HL-60 (cell line): Measurements from ENCODE around the gene MACF1.

Source experiments
- DNase-seq, 2 experiments: peaks; one replicate each; pipeline ENCODE4 v3.0.0-alpha.2; 2010 to 2020; ENCODE audit warnings: low read depth in 1 of 2, low spot score in 1 of 2
- H3K27ac ChIP-seq: fragments of 250-450 bp; sonication (Bioruptor Pico); replicated peaks from 2 replicates; pipeline ENCODE4 v1.5.1; 2020; ENCODE audit warnings: mild to moderate bottlenecking, moderate library complexity
- H3K27me3 ChIP-seq: fragments of 250-450 bp; sonication (Bioruptor Pico); 2 replicates; pipeline ENCODE4 v1.5.1; 2021; ENCODE audit warnings: mild to moderate bottlenecking, moderate library complexity; ENCODE audit not compliant: insufficient read depth, poor library complexity, severe bottlenecking
- H3K4me3 ChIP-seq: replicated peaks from 2 replicates; pipeline ENCODE4 v1.5.1; 2011; ENCODE audit warnings: mild to moderate bottlenecking, control low read depth, low read length; ENCODE audit not compliant: insufficient read depth
- GABPA ChIP-seq: IDR thresholded peaks from 2 replicates; pipeline ENCODE4 v1.6.1; 2012; ENCODE audit warnings: low read depth
- POLR2AphosphoS5 ChIP-seq: IDR thresholded peaks from 2 replicates; pipeline ENCODE4 v1.6.1; 2012; ENCODE audit warnings: low read depth
- SPI1 ChIP-seq: IDR thresholded peaks from 2 replicates; pipeline ENCODE4 v1.6.1; 2012; ENCODE audit warnings: low read depth, mild to moderate bottlenecking, borderline replicate concordance
- TF ChIP-seq, protein P1 (sequence below): IDR thresholded peaks from 2 replicates; pipeline ENCODE4 v1.6.1; 2012; ENCODE audit warnings: low read depth; ENCODE audit not compliant: insufficient replicate concordance
- TF ChIP-seq, protein P2 (sequence below): IDR thresholded peaks from one replicate; pipeline ENCODE4 v1.5.1; 2011; ENCODE audit warnings: low read length, control low read depth, inconsistent platforms; ENCODE audit not compliant: insufficient read depth

Gene MACF1

DNA sequence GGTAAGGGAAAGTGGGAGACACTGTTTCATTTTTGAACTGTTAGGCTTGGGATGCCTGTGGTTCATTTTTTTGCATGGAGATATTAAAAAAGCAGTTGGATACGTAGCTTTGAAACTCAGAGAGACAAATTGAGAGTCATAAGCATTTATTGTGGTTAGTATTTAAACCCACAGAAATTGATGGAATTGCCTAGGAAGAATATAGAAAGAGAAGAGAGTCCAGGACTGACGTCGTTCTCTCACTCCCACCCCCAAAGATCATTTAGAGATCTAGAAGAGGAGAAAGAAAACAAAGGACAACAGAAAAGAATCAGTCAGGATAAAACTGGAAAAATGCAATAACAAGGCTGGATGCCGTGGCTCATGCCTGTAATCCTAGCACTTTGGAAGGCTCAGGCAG, 213.7 kb downstream of the MACF1 start:
- TF ChIP-seq, protein P1, sequence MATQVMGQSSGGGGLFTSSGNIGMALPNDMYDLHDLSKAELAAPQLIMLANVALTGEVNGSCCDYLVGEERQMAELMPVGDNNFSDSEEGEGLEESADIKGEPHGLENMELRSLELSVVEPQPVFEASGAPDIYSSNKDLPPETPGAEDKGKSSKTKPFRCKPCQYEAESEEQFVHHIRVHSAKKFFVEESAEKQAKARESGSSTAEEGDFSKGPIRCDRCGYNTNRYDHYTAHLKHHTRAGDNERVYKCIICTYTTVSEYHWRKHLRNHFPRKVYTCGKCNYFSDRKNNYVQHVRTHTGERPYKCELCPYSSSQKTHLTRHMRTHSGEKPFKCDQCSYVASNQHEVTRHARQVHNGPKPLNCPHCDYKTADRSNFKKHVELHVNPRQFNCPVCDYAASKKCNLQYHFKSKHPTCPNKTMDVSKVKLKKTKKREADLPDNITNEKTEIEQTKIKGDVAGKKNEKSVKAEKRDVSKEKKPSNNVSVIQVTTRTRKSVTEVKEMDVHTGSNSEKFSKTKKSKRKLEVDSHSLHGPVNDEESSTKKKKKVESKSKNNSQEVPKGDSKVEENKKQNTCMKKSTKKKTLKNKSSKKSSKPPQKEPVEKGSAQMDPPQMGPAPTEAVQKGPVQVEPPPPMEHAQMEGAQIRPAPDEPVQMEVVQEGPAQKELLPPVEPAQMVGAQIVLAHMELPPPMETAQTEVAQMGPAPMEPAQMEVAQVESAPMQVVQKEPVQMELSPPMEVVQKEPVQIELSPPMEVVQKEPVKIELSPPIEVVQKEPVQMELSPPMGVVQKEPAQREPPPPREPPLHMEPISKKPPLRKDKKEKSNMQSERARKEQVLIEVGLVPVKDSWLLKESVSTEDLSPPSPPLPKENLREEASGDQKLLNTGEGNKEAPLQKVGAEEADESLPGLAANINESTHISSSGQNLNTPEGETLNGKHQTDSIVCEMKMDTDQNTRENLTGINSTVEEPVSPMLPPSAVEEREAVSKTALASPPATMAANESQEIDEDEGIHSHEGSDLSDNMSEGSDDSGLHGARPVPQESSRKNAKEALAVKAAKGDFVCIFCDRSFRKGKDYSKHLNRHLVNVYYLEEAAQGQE = no peak
- TF ChIP-seq, protein P2, sequence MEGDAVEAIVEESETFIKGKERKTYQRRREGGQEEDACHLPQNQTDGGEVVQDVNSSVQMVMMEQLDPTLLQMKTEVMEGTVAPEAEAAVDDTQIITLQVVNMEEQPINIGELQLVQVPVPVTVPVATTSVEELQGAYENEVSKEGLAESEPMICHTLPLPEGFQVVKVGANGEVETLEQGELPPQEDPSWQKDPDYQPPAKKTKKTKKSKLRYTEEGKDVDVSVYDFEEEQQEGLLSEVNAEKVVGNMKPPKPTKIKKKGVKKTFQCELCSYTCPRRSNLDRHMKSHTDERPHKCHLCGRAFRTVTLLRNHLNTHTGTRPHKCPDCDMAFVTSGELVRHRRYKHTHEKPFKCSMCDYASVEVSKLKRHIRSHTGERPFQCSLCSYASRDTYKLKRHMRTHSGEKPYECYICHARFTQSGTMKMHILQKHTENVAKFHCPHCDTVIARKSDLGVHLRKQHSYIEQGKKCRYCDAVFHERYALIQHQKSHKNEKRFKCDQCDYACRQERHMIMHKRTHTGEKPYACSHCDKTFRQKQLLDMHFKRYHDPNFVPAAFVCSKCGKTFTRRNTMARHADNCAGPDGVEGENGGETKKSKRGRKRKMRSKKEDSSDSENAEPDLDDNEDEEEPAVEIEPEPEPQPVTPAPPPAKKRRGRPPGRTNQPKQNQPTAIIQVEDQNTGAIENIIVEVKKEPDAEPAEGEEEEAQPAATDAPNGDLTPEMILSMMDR = no peak
- TF ChIP-seq GABPA (no peak), SPI1 (no peak), POLR2AphosphoS5 (no peak)
- H3K4me3 ChIP-seq = no peak overlapping the region
- H3K27ac ChIP-seq = no peak overlapping the region
- DNase-seq = no peak
- no peaks in the 10 kb centered on the region for H3K27me3 ChIP-seq

DNA sequence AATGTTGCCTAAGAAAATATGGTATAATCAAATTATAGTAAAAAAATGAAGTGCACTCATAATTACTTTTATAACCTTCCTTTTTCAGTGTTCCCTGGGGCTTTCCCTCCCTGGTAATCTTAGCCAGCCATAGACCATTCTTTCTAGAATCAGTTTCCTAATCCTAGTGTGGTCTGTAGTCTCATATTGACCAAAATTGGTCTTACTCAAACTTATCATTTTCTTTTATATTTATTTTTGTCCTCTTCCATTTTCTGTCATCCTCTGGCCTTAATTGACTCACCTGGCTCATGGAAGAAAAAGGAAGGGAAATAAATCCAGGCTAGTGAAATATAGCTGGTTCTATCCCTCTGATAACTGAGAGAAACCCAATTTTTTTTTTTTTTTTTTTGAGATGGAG, 216.0 kb downstream of the MACF1 start:
- Histone ChIP-seq H3K27me3 (no peaks in the 10 kb centered on the region), H3K27ac (no peak overlapping the region), H3K4me3 (no peak overlapping the region)
- no peak for DNase-seq
- no peak for TF ChIP-seq POLR2AphosphoS5
- TF ChIP-seq SPI1 = no peak
- TF ChIP-seq, protein P2 = no peak
- TF ChIP-seq, protein P1 = no peak
- TF ChIP-seq GABPA = no peak

DNA sequence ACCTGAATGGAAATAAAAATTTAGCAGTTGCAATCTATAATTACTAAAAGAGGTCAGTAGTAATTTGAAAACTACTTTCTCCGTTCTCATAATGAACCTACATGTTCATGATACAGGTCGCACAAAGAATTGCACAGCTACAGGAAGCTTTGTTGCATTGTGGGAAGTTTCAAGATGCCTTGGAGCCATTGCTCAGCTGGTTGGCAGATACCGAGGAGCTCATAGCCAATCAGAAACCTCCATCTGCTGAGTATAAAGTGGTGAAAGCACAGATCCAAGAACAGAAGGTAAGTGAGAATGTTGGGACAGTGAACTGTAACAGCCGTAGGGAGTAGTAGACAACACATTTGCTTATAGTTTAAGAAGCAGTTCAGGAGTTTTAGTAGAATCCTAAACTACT, 218.1 kb downstream of the MACF1 start:
- H3K4me3 ChIP-seq = no peak overlapping the region
- TF ChIP-seq SPI1 (no peak), GABPA (no peak), POLR2AphosphoS5 (no peak)
- TF ChIP-seq, protein P1 = no peak
- TF ChIP-seq, protein P2 = no peak
- H3K27me3 ChIP-seq = no peaks in the 10 kb centered on the region
- no peak overlapping the region for H3K27ac ChIP-seq
- DNase-seq = no peak
